NOMO-1 treated with dmso at 0.1 percent for 144 hours (cell line): Measurements from ENCODE around the gene PPP2R1A.
"Not testable (repeated sequence)": the region's sequence is repeated elsewhere in the genome, so short reads cannot be mapped to it uniquely, and the experiment has no call there.

Source experiments
- DNase-seq: peaks from one replicate; lab custom pipeline; 2025; ENCODE audit not compliant: unreplicated experiment; lab: John Stamatoyannopoulos, UW

Gene PPP2R1A

DNA sequence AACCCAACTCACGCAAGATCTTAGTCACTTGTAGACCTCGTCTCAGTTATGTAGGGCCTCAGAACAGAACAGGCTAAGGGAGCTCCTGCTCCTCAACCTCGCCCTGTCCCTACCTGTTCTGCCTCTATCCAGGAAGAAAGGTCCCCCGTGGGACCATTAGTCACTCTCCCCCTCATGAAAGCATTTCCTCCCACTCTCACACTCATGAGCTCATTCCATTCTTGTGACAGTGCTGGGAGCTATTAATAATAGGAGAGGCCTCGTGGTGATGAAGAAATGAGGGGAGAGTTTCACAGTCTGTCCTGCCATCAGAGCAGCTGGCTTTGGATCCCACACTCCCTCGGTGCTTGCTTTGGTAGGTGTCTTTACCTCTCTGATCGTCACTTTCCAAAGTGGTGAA, 10.2 kb downstream of the PPP2R1A start:
- DNase-seq = no peak

DNA sequence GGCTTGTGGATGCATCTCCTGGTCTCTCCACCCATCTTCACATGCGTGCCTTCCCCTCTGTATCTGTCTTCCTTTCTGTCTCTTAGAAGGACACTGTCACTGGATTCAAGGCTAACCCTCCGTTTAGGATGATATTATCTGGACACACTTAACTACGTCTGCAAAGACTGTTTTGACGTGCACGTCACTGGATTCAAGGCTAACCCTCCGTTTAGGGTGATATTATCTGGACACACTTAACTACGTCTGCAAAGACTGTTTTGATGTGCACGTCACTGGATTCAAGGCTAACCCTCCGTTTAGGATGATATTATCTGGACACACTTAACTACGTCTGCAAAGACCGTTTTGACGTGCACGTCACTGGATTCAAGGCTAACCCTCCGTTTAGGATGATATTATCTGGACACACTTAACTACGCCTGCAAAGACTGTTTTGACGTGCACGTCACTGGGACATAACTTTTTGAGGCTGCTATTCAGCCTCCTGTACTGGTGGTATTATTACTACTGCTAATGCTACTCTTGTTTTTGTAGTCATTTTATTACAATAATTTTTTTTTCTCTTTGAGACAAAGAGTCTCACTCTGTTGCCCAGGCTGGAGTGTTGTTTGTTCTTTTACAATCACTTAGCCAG, 11.0 kb downstream of the PPP2R1A start:
- DNase-seq = not testable (repeated sequence)

DNA sequence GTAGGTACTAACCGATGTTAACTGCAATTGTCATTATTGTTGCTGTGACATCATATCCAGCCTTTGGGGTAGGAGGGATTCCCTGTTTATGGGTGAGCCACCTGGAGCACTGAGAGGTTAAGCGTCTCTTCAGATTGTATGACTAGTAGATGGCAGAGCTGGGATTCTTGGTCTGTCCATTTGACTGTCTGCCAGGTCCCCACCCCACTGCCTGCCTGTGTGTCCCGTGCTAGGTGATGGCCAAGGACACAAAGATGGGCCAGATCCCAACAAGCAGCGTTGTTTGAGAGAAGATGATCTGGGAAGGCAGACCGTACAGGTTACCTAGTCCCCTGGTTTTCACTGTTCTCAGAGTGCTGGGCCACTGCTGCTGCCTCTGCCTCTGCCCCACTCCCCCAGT, 16.6 kb downstream of the PPP2R1A start:
- DNase-seq = no peak

DNA sequence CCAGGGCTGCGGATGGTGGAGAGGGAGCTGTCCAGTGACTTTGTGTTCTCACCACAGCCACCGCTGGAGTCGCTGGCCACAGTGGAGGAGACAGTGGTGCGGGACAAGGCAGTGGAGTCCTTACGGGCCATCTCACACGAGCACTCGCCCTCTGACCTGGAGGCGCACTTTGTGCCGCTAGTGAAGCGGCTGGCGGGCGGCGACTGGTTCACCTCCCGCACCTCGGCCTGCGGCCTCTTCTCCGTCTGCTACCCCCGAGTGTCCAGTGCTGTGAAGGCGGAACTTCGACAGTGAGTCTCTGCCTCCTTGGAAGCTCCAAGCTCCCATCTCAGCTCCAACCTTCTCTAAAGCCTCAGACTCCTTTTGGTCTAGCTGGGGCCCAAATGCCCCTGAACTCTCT, 21.4 kb downstream of the PPP2R1A start:
- no peak for DNase-seq

DNA sequence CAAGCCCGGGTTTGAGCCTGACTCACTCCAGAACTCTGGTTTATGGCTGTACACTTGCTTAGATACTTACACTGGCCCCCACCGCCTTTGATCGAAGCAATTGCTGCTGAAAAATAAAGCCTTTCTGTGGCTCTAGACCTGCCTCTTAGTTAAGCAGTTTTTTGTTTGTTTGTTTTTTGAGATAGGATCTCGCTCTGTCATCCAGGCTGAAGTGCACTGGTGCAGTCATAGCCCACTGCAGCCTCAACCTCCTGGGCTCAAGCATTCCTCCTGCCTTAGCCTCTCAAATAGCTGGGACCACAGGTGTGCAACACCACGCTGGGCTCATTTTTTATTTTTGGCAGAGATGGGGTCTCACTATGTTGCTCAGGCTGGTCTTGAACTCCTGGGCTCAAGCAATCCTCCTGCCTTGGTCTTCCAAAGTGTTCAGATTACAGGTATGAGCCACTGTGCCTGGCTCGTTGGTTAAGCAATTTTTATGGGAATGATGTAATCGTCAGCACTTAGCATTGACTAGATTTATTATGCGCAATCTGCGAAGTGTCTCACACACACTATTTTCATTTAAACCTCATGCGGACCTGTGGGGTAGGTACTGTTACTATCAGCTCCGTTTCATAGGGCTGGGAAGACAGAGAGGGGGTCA, 22.2 kb downstream of the PPP2R1A start:
- DNase-seq = no peak

DNA sequence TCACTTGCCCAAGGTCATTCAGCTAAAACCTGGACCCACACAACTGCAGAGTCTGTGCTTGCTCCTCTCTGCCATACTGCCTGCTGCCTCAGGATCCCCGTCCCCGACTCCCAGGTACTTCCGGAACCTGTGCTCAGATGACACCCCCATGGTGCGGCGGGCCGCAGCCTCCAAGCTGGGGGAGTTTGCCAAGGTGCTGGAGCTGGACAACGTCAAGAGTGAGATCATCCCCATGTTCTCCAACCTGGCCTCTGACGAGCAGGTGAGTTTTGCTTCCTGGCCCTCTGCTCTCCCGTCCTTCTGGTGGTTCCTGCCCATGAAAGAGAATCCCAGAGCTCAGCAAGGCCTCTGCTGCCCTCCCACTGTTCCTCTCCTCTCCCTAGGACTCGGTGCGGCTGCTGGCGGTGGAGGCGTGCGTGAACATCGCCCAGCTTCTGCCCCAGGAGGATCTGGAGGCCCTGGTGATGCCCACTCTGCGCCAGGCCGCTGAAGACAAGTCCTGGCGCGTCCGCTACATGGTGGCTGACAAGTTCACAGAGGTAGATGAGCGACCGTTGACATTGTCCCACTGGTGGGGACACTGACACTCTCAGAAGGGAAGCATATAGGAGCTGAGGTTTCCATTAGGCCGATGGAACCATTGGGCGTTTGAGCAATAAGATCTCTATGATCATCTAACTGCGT, 22.9 kb downstream of the PPP2R1A start:
- no peak for DNase-seq

DNA sequence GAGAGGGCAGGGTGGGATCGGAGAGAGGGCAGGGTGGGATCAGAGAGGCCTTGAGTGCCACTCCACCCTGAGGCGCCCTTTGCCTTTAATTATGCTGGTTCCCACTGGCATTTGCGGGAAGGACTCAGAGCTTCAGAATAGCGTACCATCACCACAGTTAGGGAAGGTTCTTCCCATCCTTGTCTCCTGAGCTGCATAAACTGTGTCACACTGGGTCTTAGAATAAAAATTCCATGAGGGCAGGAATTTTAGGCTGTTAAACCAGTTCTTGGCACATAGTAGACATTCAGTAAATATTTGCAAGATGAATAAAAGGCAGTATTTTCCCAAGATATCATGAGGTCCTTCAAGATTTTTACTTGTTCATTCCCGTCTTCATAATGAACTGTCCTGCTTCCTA, 24.4 kb downstream of the PPP2R1A start:
- DNase-seq = no peak

DNA sequence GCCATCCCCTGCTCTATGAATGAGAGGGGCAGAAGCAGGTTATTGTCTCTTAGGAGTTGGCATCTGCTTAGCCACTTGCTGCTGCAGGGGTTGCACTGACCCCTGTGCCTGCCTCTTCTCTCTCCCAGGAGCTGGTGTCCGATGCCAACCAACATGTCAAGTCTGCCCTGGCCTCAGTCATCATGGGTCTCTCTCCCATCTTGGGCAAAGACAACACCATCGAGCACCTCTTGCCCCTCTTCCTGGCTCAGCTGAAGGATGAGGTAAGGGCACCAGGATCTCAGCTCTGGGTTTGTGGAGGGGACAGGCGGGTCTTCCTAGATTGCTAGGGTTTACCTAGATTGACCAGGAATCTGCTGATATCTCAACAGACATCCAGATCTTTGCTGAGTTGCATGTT, 26.5 kb downstream of the PPP2R1A start:
- DNase-seq = no peak

DNA sequence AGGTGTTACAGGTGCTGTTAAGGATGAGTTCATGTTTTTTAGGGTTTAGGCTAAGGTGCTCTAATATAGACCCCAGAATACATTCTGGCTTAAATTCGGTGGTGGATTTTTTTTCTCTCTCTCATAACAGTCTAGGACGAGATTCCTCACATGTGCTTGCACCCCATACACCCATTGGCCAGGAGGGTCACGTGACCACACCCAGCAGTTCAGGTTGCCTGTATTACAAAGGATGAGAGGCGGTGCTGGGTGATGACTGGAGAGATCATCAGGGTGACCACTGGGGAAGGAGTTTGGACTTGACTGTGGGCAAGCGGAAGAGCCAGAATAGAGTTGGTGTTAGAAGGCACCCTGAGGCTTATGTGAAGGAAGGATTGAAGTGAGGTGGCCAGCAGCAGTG, 27.7 kb downstream of the PPP2R1A start:
- DNase-seq = no peak

DNA sequence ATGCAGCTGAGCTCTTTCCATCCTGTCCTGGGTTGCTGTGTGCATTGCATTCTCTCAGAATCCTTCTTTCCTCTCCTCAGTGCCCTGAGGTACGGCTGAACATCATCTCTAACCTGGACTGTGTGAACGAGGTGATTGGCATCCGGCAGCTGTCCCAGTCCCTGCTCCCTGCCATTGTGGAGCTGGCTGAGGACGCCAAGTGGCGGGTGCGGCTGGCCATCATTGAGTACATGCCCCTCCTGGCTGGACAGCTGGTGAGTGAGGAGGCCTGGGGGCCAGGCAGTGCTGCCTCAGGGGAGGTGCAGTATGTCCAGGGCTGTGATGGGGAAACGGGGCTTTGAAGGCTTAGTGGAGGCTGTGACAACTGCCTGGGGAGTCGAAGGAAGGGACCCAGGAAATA, 29.8 kb downstream of the PPP2R1A start:
- DNase-seq = no peak

DNA sequence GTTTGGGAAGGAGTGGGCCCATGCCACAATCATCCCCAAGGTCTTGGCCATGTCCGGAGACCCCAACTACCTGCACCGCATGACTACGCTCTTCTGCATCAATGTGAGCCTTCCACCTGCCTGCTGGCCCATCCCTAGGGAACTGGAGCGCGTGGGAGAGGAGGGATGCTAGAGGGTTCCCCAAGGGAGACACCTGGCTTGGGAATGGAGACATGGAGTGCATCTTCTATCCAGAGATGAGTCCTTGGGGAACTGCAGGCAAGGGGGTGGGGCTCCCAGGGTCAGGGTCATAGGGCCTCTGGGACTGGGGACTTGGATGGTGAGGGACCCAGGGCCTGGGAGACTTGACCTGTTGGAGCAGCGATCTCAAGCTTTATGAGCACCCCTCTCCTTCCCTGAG, 31.2 kb downstream of the PPP2R1A start:
- no peak for DNase-seq

DNA sequence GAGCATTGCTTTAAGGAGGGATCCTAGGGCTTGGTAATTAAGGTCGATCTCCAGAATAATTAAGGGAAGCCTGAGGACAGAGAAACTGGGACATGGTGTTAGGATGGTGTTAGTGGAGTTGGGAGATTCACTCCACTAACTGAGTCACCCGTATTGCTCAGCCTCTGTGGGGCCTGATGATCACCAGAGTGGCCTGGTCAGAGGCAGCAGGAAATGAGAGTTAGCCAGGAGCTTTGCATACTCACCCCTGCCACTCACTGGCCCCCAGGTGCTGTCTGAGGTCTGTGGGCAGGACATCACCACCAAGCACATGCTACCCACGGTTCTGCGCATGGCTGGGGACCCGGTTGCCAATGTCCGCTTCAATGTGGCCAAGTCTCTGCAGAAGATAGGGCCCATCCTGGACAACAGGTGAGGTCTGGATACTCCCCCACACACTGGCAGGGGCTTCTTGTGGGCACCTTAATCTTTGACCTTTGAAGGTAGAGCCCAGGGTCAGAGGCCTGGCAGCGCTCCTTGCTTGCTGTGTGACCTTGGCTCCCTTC, 32.1 kb downstream of the PPP2R1A start:
- DNase-seq = no peak

DNA sequence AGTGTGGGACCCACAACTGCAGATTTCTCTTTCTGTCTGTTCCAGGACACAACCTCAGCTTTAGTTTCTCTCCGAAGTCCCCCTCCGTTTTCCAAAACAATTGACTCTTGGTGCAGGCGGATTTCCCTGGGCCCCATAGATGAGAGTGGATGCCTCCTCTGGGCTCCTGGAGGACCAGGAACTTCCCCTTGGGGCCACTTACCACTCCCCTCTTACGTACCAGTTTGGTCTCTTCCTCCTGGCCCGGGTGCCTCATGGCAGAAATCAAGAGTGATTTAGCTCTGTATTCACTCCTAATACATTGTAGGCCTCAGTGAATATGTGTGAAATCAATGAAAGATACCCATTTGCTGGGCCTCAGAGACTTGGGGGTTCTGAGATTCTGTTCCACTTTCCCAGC, 34.4 kb downstream of the PPP2R1A start:
- no peak for DNase-seq

DNA sequence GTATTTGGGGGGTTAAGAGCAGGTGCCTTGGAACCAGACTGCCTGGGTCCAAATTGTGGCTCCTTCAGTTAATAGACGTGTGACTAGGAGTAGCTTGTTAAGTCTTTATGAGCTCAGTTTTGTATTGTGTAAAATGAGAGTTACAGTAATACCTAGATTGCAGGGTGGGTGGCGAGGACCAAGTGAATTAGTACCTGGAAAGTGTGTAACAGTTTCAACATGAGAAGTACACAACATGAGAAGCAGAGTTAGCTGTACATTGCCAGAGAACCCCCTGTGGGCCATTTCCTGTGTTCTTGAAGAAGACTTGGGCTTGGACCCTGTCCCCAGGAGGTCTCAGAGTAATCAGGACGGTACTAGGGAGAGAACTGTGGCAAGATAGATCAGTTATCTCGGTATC, 36.8 kb downstream of the PPP2R1A start:
- DNase-seq = no peak

DNA sequence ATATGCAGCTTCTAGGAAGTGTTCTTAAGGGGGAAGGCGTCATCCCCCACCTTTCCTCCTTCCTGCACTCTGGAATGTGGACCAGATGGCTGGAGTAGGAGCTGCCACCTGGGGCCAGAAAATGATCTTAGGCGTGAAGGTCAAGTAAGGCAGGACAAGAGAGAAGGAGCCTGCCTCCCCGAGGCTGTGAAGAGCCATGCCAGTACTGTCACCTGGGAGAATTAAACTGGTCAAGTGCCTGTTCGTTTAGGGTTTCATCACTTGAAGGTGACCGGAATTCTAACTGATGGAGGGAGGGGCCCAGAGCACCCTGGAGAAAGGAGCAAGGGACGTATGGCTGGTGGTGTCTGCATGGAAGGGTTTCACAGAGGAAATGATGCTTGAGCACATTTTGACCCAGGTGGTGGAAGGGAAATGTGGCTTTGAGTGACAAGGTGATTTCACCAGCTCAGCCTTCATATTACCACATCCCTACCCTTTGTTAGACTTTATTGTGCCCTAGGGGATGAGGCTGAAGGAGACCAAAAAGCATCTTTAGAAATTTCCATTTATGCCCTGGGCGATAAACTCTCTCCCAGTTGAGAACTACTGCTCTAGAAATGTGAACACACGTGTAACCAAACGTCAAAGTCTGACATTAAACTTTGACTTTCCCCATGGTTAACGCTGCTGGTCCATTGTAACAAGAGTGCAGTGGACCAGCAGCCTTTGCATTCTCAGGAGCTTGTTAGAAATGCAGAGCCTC, 37.5 kb downstream of the PPP2R1A start:
- DNase-seq = no peak

DNA sequence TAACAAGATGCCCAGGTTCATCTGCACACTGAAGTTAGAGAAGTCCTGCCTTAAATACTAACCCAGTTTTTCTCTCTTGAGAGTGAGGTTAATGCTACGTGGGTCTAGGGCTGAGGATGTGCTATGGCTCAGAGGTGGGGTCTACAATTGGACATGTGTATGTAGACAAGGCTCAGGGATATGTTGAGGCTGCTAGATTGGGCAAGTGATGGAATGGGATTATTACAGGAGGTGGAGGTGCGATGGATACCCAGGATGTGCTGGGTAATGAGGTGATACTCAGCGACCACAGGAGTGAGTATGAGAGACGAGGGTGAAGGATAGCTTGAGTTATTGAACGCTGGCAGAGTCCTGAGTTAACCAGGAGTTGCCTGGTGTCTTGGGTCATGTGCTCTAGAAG, 38.1 kb downstream of the PPP2R1A start:
- DNase-seq = no peak

DNA sequence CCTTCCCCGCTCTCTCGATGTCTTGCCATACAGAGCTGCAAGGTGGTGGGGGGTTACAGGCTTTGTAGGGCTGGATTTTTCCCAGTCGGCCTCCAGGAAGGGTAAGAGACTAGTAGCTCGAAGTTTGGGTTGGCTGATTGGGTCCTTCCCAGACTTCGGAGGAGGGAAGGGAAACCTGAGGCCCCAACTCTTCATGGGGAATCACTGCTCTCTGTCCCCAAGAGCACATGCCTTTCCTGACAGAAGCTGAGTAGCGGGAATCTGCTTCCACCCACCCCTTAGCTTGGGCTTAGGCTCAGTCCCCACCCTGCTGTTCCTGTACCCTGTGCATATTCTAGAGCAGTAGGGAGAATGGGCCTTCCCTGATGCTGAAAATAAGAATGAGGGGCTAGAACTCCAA, 39.7 kb downstream of the PPP2R1A start:
- no peak for DNase-seq

DNA sequence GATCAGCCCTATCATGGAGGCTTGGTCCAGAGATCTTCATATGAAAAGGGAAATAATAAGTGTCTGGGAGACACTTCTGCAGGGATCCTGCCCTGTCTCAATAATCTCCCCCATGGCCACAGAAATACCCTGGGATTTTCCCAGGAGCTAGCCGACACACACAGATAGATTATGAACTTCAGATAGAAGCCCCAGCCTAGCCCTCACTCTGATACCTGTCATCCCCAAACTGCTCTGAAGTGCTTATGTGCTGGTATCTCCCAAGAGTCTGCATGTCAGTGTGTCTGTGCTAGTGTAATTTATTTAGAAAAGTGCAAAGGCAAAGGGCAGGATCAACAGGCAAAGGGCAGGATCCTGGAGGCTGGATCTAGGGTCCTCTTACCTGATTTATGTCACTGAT, 40.8 kb downstream of the PPP2R1A start:
- no peak for DNase-seq

DNA sequence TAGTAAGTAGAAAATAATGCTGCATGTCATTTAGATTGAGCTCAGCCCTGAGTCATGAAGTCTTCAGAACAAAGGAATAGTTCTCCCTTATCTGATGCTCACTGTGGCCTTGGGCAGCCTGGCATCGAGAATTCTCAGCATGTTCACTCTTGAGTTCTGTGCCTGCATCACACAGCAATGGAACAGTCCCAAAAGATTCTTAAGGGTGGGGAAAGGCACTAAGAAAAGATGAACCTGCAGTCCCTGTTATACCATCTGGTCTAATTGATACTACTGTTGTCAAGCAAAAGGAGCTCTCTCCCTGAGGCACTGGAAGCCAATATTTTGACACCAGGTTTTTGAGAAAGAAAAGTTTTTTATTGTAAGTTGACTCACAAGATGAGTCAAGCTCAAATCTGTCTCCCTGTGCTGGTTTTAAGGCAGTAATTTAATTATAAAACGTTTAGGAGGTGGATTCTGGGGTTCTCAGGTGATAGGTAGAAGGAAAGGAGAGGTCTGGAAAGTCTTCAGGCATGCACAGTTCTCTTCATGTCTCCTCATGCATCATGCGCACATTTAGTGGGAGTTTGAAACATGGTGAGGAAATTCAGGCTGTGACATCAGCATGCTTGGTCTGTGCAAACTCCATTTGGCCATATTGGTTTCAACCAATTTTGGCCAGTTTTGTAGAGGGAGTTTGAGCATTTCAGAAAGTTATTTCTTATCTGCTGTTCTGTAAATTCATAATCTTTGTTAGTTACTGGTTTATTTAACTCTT, 41.5 kb downstream of the PPP2R1A start:
- no peak for DNase-seq

DNA sequence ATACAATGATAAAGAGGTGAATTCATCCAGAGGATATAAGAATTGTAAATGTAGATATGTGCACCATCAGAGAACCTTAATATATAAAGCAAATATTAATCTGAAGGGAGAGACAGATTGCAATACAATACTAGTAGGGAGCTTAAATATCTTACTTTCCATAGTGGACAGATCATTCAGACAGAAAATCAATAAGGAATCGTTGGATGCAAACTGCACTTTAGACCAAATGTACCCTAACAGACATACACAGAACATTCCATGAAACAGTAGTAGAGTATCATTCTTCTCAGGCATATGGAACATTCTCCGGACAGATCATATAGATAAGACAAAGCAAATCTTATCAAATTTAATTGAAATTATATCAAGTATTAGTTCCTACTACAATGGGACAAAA, 44.6 kb downstream of the PPP2R1A start:
- no peak for DNase-seq

DNA sequence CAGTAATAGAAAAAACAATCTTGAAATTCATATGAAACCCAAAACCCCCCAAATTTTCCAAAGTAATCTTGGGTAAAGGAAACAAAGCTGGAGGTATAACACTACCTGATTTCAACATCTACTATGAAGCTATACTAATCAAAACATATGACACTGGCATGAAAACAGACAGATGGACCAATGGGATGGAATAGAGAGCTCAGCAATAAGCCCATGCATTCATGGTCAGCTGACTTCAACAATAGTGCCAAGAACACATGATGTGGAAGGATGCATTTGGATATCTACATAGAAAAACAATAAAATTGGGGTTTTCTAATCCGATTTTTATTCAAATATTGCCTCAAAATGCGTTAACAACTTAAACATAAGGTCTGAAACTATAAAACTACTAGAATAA, 47.3 kb downstream of the PPP2R1A start:
- no peak for DNase-seq
